Measurements from ENCODE around the gene ERC2.

DNA sequence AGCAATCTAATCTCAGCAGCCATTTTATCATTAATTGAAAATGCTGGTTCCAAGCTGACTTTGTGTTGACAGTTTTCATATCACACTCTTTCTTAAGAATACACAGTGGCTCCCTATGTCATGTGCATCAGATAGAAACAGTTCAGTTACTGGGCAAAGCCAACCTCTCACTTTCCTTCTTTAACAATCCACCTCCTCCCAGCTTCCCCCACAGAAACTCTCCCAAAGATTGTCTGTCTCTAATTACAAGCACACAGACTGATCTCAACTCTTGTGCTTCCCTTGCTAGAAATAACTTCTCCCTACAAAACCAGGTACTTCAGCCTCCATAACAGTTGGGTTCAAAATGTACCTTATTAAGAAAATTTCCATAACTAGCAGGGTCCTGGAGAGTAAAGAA, 752.2 kb downstream of the ERC2 start:
- TF ChIP-seq POLR2AphosphoS5 (IDR thresholded peaks at IDR 0.05) (no peak), POLR2A (IDR thresholded peaks at IDR 0.05) (no peak)
- TF ChIP-seq, protein P1, sequence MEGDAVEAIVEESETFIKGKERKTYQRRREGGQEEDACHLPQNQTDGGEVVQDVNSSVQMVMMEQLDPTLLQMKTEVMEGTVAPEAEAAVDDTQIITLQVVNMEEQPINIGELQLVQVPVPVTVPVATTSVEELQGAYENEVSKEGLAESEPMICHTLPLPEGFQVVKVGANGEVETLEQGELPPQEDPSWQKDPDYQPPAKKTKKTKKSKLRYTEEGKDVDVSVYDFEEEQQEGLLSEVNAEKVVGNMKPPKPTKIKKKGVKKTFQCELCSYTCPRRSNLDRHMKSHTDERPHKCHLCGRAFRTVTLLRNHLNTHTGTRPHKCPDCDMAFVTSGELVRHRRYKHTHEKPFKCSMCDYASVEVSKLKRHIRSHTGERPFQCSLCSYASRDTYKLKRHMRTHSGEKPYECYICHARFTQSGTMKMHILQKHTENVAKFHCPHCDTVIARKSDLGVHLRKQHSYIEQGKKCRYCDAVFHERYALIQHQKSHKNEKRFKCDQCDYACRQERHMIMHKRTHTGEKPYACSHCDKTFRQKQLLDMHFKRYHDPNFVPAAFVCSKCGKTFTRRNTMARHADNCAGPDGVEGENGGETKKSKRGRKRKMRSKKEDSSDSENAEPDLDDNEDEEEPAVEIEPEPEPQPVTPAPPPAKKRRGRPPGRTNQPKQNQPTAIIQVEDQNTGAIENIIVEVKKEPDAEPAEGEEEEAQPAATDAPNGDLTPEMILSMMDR (IDR thresholded peaks at IDR 0.05), result no peak
